H9 (cell line): ENCODE results near the gene TP53. TPM values are rescaled to one million over a fixed set of nuclear protein-coding genes. Genes with fewer than 3 reads are reported as not detected.

ENCODE experiments used
- DNase-seq: peaks from one replicate; pipeline ENCODE4 v3.0.0-alpha.2; 2017
- H2AFZ ChIP-seq: one replicate; pipeline ENCODE4 v1.6.1; 2013; ENCODE audit warnings: mild to moderate bottlenecking, low read length, control low read depth, moderate library complexity
- H2AK5ac ChIP-seq: 2 replicates; pipeline ENCODE4 v1.6.1; 2013; ENCODE audit warnings: low read length, control low read depth, mixed read lengths; ENCODE audit not compliant: insufficient read length
- H2BK120ac ChIP-seq: one replicate; pipeline ENCODE4 v1.6.1; 2013; ENCODE audit warnings: low read depth, mild to moderate bottlenecking, low read length, control low read depth, inconsistent platforms; ENCODE audit not compliant: poor library complexity, severe bottlenecking
- H2BK12ac ChIP-seq: 2 replicates; pipeline ENCODE4 v1.6.1; 2013; ENCODE audit warnings: low read length, control low read depth, mixed read lengths, low read depth; ENCODE audit not compliant: insufficient read length
- H2BK15ac ChIP-seq: 2 replicates; pipeline ENCODE4 v1.6.1; 2013; ENCODE audit warnings: low read depth, low read length, control low read depth
- H2BK20ac ChIP-seq: one replicate; pipeline ENCODE4 v1.6.1; 2013; ENCODE audit warnings: low read depth, mild to moderate bottlenecking, low read length, control low read depth, inconsistent platforms; ENCODE audit not compliant: poor library complexity, severe bottlenecking
- H2BK5ac ChIP-seq: 2 replicates; pipeline ENCODE4 v1.6.1; 2013; ENCODE audit warnings: low read length, control low read depth, mixed read lengths; ENCODE audit not compliant: insufficient read length
- H3K14ac ChIP-seq: 2 replicates; pipeline ENCODE4 v1.6.1; 2013; ENCODE audit warnings: low read length, control low read depth; ENCODE audit not compliant: insufficient read depth
- H3K18ac ChIP-seq: 2 replicates; pipeline ENCODE4 v1.6.1; 2013; ENCODE audit warnings: low read depth, mild to moderate bottlenecking, mixed read lengths, low read length, control low read depth; ENCODE audit not compliant: insufficient read length
- H3K23ac ChIP-seq: 2 replicates; pipeline ENCODE4 v1.6.1; 2013; ENCODE audit warnings: low read length, control low read depth, mixed read lengths, low read depth; ENCODE audit not compliant: insufficient read length
- H3K23me2 ChIP-seq: 2 replicates; pipeline ENCODE4 v1.6.1; 2013; ENCODE audit warnings: low read depth, mild to moderate bottlenecking, mixed read lengths, low read length, control low read depth; ENCODE audit not compliant: insufficient read length, poor library complexity, severe bottlenecking
- H3K27ac ChIP-seq: 2 replicates; pipeline ENCODE4 v1.5.1; 2013; ENCODE audit warnings: low read length, control low read depth, mixed read lengths, low read depth; ENCODE audit not compliant: insufficient read length
- H3K27me3 ChIP-seq: 2 replicates; pipeline ENCODE4 v1.6.1; 2013; ENCODE audit warnings: low read length, control low read depth, inconsistent platforms; ENCODE audit not compliant: insufficient read depth
- H3K4ac ChIP-seq: 2 replicates; pipeline ENCODE4 v1.6.1; 2013; ENCODE audit warnings: low read depth, mild to moderate bottlenecking, control low read depth, inconsistent platforms, low read length, moderate library complexity
- H3K4me1 ChIP-seq: 2 replicates; pipeline ENCODE4 v1.6.1; 2013; ENCODE audit warnings: low read length, control low read depth, inconsistent platforms; ENCODE audit not compliant: insufficient read depth
- H3K4me2 ChIP-seq: 2 replicates; pipeline ENCODE4 v1.6.1; 2013; ENCODE audit warnings: low read length, control low read depth, mixed read lengths; ENCODE audit not compliant: insufficient read length, insufficient read depth
- H3K56ac ChIP-seq: 2 replicates; pipeline ENCODE4 v1.6.1; 2013; ENCODE audit warnings: low read depth, mild to moderate bottlenecking, mixed read lengths, low read length, control low read depth; ENCODE audit not compliant: insufficient read length
- H3K79me1 ChIP-seq: 2 replicates; pipeline ENCODE4 v1.6.1; 2013; ENCODE audit warnings: low read depth, mild to moderate bottlenecking, moderate library complexity, low read length, control low read depth, inconsistent platforms; ENCODE audit not compliant: insufficient read depth, poor library complexity, severe bottlenecking
- H3K79me2 ChIP-seq: 2 replicates; pipeline ENCODE4 v1.6.1; 2013; ENCODE audit warnings: low read length, control low read depth, inconsistent platforms; ENCODE audit not compliant: insufficient read depth
- H3K9ac ChIP-seq: 2 replicates; pipeline ENCODE4 v1.6.1; 2013; ENCODE audit warnings: low read length, control low read depth, mixed read lengths; ENCODE audit not compliant: insufficient read length; ENCODE audit errors: extremely low read depth
- H3K9me3 ChIP-seq: one replicate; pipeline ENCODE4 v1.6.1; 2013; ENCODE audit warnings: low read depth, low read length, inconsistent platforms; ENCODE audit not compliant: control insufficient read depth
- H3T11ph ChIP-seq: one replicate; pipeline ENCODE4 v1.6.1; 2013; ENCODE audit warnings: mild to moderate bottlenecking, low read length, control low read depth, inconsistent platforms
- H4K20me1 ChIP-seq: one replicate; pipeline ENCODE4 v1.6.1; 2013; ENCODE audit not compliant: control insufficient read depth, insufficient read length, insufficient read depth
- H4K5ac ChIP-seq: 2 replicates; pipeline ENCODE4 v1.6.1; 2013; ENCODE audit warnings: low read depth, mild to moderate bottlenecking, mixed read lengths, low read length, control low read depth; ENCODE audit not compliant: insufficient read length
- H4K8ac ChIP-seq: replicated peaks from 2 replicates; pipeline ENCODE4 v1.6.1; 2013; ENCODE audit warnings: low read length, control low read depth, mixed read lengths, low read depth; ENCODE audit not compliant: insufficient read length
- H4K91ac ChIP-seq: 2 replicates; pipeline ENCODE4 v1.6.1; 2013; ENCODE audit warnings: low read depth, mild to moderate bottlenecking, moderate library complexity, mixed read lengths, low read length, control low read depth; ENCODE audit not compliant: insufficient read length
- H3K27ac Mint-ChIP-seq, 3 experiments: 2 replicates in 2 of 3; 3 replicates in 1 of 3; pipeline ENCODE4 v1.8.0; 2020 to 2021; ENCODE audit warnings: mixed read lengths in 3 of 3, mild to moderate bottlenecking in 1 of 3, moderate library complexity in 1 of 3
- H3K27me3 Mint-ChIP-seq: 2 replicates; pipeline ENCODE4 v1.8.0; 2021; ENCODE audit warnings: low read depth, mild to moderate bottlenecking, moderate library complexity, mixed read lengths
- H3K36me3 Mint-ChIP-seq, 3 experiments: 2 replicates in 2 of 3; 3 replicates in 1 of 3; pipeline ENCODE4 v1.8.0; 2020 to 2021; ENCODE audit warnings: low read depth in 3 of 3, mixed read lengths in 3 of 3; ENCODE audit not compliant: insufficient read depth in 1 of 3
- H3K4me1 Mint-ChIP-seq, 2 experiments: 2 replicates each; pipeline ENCODE4 v1.8.0; 2020; ENCODE audit warnings: mixed read lengths in 2 of 2
- H3K4me3 Mint-ChIP-seq, 2 experiments: 2 replicates in 1 of 2; 3 replicates in 1 of 2; pipeline ENCODE4 v1.8.0; 2020 to 2021; ENCODE audit warnings: mild to moderate bottlenecking in 2 of 2, mixed read lengths in 2 of 2, moderate library complexity in 1 of 2
- H3K9me3 Mint-ChIP-seq, 2 experiments: 2 replicates in 1 of 2; 3 replicates in 1 of 2; pipeline ENCODE4 v1.8.0; 2020; ENCODE audit warnings: mild to moderate bottlenecking in 2 of 2, mixed read lengths in 2 of 2, moderate library complexity in 1 of 2
- WGBS: extraction: QIAGEN DNeasy Blood & Tissue Kit; methylation state at CpG from one replicate; pipeline ENCODE4 v1.1.7; 2013; ENCODE audit warnings: missing lambda C conversion rate, low lambda C conversion rate, mixed read lengths; ENCODE audit not compliant: insufficient read length; ENCODE audit errors: extremely low coverage; 5-methylcytosine and 5-hydroxymethylcytosine counted together
- total RNA-seq: library from RNA; stranded (reverse); gene quantifications from 2 replicates; pipeline ENCODE4 v1.2.1, GENCODE V29; 2021
- TF ChIP-seq, protein P1 (sequence below): fragments of 200-600 bp; sonication (generic); conservative IDR thresholded peaks from 3 replicates; pipeline ENCODE4 v1.8.0; 2021; ENCODE audit warnings: antibody characterized with exemption, mild to moderate bottlenecking

The TP53 gene
- total RNA-seq, 1 experiment from 2014 or later, result 163 TPM

DNA sequence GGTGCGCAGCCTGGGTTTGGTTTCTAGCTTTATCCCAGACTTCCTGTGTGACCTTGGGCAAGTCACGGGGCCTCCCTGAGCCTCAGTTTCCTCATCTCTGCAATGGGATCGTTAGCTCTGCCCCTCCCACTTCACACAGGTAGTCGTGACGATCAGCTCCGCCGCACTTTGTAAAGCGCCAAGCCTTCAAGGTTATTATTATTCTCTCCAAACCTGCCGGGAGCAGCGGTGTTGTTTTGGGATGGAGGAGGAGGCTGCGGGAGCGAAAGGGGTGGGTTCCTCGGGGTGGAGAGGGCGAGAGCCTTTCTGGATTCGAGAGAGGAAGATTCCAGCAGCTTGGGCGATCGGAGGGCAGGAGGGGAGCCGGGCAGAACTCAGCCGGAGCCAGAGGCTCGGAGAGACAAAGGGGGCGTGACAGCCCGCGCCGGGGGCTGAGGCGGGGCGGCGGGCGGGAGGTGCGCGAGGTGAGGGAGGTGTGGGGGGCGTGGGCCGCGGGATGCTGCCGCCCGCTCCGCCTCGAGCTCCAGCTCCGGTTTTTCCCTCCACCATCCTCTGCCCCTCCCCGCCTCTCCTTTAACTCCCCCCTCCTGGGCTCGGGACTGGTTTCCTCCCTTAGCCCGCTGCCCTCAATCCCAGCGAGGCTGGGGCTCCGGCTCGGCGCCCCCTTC lies 17.4 kb upstream of the TP53 start, which contains the start of gene EFNB3:
EFNB3 (plus strand) TSS at position 602 of the 668 bp plus-strand sequence. CDS start 397 bp downstream, outside the sequence.
- Mint-ChIP-seq H3K9me3 (no peaks in the 10 kb centered on the region), H3K4me1 (peaks cover 31 to 33% of the 10 kb centered on the region in 2 experiments), H3K27ac (peak within 1 kb of the TSS in 2 of 3 experiments; percentile 88 to 97; a peak in 4 of 7 replicates), H3K27me3 (peaks cover 28% of the 10 kb centered on the region), H3K4me3 (peak within 1 kb of the TSS; percentile 75 to 87), H3K36me3 (peaks cover 5 to 16% (median 16%) of the 10 kb centered on the region in 3 experiments; a peak in 6 of 7 replicates)
- Histone ChIP-seq H2AFZ (no peak within 1 kb of the TSS), H2BK12ac (no peak within 1 kb of the TSS), H3K56ac (no peak within 1 kb of the TSS), H3K23ac (no peak within 1 kb of the TSS), H4K20me1 (no peaks in the 10 kb centered on the region), H3K23me2 (peaks cover 18% of the 10 kb centered on the region), H3T11ph (no peak within 1 kb of the TSS), H4K8ac (no peak within 1 kb of the TSS), H3K27ac (no peak within 1 kb of the TSS), H4K91ac (no peak within 1 kb of the TSS), H2BK15ac (no peak within 1 kb of the TSS; the same call in 1 of the 2 replicates), H3K79me1 (no peaks in the 10 kb centered on the region), H3K27me3 (no peaks in the 10 kb centered on the region; the same call in 1 of the 2 replicates), H3K9ac (peak within 1 kb of the TSS; percentile 19), H2AK5ac (no peak within 1 kb of the TSS), H2BK5ac (no peak within 1 kb of the TSS), H3K18ac (peak within 1 kb of the TSS; percentile 31), H4K5ac (no peak within 1 kb of the TSS), H2BK20ac (no peak within 1 kb of the TSS), H3K4me1 (no peaks in the 10 kb centered on the region; the same call in 1 of the 2 replicates), H3K14ac (peak within 1 kb of the TSS; percentile 66), H3K4ac (no peak within 1 kb of the TSS; the same call in 1 of the 2 replicates), H3K4me2 (peak within 1 kb of the TSS; percentile 93), H3K79me2 (no peaks in the 10 kb centered on the region), H3K9me3 (no peaks in the 10 kb centered on the region), H2BK120ac (no peak within 1 kb of the TSS)
- TF ChIP-seq, protein P1, sequence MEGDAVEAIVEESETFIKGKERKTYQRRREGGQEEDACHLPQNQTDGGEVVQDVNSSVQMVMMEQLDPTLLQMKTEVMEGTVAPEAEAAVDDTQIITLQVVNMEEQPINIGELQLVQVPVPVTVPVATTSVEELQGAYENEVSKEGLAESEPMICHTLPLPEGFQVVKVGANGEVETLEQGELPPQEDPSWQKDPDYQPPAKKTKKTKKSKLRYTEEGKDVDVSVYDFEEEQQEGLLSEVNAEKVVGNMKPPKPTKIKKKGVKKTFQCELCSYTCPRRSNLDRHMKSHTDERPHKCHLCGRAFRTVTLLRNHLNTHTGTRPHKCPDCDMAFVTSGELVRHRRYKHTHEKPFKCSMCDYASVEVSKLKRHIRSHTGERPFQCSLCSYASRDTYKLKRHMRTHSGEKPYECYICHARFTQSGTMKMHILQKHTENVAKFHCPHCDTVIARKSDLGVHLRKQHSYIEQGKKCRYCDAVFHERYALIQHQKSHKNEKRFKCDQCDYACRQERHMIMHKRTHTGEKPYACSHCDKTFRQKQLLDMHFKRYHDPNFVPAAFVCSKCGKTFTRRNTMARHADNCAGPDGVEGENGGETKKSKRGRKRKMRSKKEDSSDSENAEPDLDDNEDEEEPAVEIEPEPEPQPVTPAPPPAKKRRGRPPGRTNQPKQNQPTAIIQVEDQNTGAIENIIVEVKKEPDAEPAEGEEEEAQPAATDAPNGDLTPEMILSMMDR, result no peak
- DNase-seq, result peak; percentile 91
- WGBS, result no CpG with 5 or more reads among the region's 45 CpGs
